HG03432 (cell line): ENCODE results near the gene ASS1.

Experiments used
- ATAC-seq: cut with Tn5 transposase; IDR thresholded peaks from one replicate; pipeline ENCODE4 v1.9.1; 2021; ENCODE audit warnings: mild to moderate bottlenecking, moderate library complexity; ENCODE audit not compliant: unreplicated experiment

The ASS1 gene

DNA sequence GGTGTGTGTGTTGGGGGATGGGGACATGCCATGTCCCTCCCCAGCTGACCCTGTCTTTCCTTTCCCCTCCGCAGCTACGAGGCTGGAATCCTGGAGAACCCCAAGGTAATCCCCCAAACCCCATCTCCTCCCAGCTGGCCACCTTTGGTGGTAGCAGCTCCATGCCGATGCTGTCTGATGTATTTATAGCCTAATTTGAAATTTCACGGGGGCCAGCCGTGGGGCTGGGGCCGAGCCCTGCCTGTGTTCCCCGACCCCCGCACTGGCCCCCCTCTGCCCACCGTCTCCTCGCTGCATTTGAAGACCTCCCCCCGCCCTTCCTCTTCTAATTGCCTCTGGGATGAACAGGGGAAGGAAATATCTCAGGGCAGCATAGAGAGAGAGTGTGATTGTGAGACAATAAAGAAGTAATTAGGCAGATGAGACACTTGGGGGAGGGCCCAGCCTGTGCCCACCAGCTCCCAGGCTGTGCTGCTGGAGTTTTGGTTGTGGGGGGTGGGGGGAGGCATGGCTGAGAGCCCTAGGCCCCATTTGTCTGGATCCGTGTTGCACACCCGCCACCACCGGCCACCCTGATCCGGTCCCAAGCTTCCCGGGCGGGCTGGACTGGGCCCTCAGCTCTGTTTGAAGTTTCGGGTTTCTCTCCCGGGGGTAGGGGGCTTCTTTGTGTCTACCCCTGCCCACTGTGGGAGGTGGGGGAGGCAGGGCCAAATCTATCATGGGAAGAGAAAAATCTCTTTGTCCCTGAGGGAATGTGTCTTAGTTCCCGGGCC lies 26.8 kb downstream of the ASS1 start:
- no peak for ATAC-seq

DNA sequence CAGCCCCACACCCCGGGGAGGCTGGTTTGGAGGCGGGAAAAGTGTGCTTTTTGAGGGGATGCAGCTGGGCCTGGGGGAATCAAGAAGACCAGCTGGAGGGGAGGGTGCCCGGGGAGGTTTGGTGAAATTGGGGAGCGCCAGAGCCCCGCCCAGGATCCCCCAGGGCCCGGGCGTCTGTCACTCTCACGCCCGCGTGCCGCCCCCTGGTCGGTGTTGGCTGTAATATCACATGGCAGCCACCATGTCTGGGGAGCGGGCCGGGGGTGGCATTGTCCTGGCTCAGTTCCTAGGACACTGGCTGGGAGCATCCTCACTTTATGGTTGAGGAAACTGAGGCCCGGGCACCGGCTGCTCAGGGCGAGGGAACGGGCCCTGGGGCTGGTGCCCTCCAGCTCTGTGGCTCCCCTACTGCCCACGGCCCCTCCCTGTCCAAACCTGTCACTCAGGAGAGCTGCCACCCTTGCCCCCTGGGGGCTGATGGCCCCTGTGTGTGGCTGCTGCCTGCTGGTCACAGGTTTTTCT lies 27.5 kb downstream of the ASS1 start:
- no peak for ATAC-seq

DNA sequence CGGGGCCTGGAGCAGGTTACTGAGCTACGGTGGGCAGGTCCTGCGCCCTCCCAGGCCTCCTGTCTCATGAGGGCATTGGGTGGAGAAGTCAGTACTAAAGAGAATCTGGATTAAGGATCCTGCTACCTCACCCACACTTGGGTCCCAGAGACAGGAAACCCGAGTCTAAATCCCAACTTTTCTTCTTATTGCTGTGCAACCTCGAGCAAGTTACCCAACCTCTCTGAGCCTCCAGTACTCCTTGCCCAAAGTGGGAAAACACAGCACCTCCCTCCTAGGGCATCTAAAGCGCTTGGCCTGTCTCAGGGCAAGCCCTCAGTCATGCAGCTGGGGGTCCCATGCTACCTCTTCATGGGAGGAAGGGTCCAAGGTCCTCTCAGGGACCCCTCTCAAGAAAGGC lies 28.2 kb downstream of the ASS1 start:
- no peak for ATAC-seq

DNA sequence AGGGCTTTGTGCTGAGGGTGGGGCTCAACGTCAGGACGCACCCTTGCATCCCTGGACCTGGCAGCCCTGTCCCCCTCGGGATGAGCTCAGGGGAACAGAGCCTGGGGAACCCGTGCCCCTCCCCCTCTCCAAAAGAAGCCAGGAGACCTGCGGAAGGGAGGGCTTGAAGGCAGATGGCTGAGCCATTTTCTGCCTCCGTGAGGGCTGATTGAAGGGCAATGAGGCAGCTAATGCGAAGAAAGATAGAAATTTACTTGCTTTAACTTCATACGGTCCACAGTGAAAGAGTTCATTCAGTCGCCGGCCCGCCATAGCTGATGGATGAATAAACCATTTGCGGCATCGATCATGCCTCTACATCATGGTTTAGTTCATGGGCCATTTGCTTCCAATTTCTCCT lies 28.8 kb downstream of the ASS1 start:
- no peak for ATAC-seq

DNA sequence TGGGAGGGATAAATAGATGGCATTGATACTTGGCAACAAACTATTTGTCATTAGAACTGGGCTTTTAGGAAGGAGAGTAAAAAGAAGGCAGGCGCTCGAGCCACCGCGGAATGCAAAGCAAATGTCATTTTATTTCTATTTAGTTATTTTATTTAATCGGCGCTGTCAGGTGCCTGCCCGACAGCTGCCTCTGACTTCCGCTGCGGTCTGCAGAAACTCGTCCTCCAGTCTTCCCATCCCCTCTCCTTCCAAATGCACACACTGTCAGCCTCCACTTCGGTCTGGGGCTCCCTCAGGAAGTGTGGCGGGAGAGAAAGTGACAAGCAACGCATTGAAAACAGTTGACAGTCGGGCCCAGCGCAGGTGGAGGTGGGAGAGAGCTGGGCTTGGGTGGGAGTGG lies 29.3 kb downstream of the ASS1 start:
- ATAC-seq: no peak

DNA sequence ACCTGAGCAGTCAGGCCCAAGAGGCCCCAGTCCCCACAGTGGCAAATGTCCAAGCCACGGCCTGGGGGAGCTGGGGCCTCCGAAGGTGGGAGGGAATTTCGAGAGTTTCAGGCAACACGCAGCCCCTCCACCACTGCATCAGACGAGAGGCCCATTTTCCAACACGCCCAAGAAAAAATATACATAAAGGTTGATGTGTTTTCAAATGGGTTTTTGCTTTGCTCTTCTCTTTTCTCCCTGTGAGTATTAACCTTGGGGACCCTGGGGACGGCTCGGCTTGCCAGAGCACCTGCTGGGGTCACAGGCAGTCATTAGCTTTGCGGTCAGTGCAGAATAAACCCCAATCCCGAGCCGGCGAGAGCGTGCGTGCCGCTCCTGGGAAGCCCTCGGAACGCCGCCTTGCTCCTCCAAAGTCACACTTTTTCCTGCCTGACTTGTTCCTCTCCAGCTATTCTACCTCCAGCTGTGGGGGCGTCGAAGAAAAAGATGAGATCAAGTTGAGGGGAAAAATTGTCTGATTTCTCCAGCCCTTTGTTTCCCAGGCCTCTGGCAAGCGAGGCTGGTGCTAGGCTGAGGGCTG lies 31.5 kb downstream of the ASS1 start:
- ATAC-seq: no peak

DNA sequence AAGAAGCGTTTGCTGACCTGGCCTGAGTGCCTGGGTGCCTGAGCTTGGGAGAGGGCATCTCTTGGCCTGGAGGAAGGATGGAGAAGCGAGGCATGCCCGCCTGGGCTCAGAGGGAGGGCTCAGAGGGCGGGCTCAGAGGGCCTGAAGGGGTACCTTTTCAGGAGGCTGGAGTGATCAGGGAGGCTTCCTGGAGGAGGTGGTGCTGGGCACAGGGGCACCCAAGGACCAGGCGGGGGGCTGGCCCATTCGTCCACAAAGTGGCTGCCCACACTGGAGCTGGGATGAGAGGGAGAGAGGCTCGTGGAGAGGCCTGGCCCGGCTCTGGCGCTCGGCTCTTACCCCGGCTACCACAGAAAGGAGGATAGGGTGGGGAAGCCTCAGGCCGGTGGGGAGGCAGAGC lies 32.8 kb downstream of the ASS1 start:
- ATAC-seq: no peak

DNA sequence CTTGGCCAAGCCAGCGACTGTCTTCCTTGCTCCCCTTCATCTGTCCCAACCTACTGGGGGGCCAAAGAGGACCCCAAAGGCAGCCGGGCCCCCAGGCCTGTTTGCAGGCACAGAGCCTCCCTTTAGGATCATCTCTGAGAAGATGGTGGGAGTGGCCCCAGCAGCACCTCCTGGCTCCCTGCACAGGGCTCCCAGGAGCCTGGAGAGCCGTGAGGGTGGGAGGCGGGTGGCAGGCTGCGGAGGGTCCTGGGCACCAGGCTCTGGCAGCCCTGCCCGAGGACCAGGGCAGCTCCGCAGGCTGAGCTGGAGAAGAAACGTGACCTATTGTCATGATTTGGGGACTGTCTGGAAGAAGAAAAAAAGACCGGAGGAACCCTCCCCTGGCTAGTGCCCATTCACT lies 33.4 kb downstream of the ASS1 start:
- no peak for ATAC-seq

DNA sequence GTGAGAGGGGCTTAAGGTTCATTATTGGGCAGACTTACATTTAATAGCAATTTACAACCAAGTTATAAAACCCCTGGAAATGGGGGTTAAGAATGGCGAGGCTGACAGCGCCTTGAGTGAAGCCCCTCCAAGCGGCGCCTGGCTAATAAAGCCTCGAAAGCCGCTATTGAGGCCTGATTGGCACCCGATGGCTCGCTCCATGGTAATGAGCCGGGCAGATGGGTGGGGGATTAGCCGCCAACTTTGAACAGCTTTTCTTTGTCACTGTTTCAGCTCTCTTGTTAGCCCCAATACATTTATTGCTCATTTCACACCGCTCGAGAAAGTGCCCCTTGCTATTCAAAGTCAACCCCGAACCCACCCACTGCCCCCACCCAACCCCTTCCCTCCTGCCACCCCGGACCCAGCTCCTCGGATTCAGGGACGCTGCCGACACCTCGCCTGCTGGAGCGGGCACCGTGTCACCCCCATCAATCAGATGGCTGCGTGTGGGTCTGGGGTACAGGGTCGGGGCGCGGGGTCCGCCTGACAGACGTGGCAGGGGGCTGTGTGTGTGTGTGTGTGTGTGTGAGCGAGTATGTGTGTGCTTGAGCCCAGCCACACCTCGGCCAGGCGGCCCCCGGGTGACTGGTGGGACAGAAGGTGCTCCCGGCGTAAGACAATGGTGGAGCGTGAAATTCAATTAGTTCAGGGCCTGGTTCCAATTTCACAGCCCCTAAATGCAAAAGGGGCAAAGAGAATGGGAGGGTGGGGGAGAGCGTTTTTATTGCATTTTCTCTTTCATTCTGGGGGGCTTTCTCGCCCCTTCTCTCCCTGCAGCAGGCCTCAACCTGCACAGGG lies 34.2 kb downstream of the ASS1 start:
- no peak for ATAC-seq

DNA sequence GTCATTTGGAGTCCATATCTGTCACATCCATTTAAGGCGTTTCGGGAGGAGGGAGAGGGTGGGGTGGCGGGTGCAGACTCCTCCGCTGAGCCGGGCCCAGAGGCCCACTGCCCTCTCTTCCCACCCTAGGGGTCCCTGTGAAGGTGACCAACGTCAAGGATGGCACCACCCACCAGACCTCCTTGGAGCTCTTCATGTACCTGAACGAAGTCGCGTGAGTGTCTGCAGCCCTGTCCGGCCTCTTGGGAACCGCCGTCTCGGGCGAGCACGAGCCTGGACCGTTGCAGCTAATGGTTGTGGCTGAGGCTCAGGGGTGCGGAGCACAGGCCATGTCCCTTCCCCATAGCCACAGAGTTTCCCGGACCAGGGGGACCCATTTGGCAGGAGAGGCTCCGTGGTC lies 34.8 kb downstream of the ASS1 start:
- ATAC-seq: no peak

DNA sequence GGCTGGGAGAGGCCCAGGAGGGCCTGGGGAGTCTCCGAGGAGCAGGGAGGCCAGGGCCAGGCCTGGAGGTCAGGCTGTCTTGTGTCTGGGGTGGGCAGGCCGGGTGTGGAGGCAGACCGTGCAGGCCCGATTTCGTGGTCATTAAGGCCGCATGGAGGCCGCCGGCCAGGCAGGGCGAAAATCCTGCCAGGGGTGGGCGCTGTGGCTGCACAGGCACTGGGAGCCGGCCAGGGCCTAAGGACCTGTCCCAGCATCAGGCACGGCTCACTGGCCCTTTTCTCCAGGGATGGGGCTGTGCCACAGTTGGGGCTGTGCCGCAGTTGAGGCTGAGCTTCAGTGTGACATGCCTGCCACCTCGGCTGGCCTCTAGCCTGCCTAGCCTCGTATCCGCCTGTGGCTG lies 35.9 kb downstream of the ASS1 start:
- ATAC-seq: no peak

DNA sequence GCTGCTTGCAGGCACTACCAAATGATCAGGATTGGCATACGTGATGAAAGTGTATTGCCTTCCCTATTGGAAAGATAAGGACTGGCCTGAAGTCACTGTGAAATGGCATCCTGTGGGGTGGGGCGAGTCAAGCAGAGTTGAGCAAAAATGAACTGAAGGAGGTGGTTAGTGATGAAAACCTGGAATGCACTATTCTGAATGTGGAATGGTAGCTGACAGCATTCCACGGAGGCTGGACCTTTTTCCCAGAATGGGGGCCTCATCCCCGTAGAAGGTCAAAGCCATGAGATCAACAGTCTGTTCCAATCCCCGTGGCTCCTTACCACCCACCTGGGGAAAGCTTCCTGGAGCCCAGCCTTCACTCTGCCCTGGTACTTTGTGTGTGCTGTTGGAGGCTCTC lies 37.7 kb downstream of the ASS1 start:
- ATAC-seq: no peak

DNA sequence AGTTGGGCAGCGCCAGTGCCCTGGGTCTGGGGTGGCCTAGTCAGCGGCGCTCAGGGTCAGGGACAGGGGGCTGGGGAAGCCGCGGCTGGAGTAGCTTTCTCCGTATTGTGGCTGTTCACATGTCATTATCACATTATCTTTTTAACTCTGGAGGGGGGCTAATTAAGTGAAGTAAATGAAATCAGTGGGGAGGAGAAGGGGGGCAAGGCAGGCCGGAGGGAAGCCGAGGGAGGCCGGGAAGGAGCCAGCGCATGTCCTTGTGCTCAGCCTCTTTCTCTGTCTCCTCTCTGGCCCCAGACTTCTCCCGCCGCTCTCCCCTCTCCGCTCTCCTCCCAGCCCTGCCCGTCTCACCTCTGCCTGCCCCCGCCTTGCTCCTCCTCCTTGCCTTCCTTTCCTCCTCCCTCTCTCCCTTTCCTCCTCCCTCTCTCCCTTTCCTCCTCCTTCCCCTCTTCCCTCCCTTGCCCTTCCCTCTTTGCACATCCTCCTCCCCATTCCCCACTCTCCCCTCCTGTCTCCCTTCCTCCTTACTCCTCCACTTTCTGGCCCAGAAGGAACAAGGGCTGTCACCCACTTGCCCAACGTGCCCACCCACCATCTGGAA lies 38.7 kb downstream of the ASS1 start:
- no peak for ATAC-seq

DNA sequence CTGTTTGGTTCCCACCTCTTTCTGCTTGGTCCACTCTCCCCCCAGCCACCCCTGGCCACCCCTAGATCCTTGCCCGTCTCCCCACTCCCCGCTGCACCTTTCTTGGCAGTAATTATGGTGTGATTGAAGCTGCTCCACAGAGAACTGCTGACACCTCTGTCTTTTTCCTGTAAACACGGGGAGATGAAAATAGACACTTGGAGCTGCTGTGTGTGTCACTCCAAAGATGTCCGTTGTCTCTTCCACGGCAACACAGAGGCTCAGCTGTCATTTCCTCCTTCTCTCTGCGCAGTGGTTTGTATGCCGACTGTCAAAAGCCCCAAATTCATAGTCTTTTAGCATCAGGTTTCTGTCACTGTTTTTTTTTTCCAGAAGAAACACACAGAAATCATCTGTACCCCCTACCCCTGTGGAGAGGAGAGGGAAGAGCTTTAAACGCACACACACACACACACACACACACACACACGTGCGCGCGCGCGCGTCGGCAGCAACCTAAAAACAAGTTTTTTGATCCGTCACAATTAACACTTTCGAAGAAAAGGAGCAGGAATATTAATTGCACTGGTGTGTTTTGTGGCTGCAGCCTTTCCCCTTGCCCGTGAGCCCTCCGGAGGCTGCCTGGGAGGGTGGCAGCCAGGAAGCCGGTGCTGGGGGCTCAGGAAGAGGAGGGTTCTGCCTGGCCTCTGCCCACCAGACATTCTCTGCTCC lies 39.8 kb downstream of the ASS1 start:
- no peak for ATAC-seq

DNA sequence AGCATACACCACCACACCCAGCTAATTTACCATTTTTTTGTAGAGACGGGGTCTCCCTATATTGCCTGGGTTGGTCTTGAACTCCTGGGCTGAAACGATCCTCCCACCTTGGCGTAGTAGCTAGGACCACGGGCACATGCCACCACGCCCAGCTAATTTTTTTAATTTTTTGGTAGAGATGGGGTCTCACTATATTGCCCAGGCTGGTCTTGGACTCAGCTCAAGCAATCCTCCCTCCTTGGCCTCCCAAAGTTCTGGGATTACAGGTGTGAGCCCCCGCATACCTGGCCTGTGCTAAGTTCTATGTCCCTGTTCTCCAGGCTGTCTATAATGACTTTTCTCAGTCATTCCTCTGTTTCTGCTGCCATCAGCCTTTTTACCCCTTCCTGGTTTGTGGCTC lies 41.3 kb downstream of the ASS1 start:
- ATAC-seq: no peak

DNA sequence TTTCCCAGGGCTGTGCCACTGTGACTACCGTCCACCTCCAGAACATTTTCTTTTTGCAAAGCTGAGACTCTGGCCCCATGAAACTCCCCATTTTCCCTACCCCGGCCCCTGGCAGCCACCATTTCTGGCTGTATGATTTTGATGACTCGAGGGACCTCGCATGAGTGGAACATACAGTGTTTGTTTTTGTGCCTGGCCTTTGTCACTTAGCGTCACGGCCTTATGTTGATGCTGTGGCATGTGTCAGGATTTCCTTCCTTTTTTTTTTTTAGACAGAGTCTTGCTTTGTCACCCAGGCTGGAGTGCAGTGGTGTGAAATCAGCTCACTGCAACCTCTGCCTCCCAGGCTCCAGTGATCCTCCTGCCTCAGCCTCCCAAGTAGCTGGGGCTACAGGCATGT lies 42.7 kb downstream of the ASS1 start:
- no peak for ATAC-seq

DNA sequence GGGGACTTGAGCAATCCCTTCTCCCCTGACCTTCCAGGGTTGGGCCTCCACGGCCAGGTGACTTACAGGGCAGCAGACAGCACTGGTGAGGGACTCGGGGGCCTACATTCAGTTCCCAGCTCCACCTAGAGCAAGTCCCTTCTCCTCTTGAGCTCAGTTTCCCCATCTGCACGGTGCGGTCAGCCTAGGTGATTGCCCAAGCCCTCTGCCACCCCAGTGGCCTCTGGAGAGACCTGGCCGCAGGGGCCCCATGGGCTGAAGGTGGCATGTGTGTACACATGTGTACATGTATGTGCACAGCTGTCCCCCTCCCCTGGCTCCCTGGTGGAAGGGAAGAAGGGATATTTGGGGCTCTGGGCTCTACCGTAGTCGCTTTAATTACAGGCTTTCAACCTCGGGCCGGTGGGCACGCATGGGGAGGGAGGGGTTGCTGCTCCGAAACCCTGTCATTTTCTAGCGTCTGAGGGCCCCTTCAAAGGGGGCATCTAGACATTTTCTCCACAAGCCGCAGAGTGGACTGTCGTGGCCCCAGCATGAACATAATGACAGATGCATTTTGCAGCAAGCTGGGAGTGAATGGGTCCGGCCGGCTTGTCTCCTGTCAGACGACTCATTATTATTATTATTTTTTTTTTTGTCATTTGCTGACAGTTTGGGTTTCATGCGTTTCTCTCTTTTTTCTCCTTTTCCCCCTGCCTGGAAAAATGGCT lies 44.0 kb downstream of the ASS1 start:
- no peak for ATAC-seq

DNA sequence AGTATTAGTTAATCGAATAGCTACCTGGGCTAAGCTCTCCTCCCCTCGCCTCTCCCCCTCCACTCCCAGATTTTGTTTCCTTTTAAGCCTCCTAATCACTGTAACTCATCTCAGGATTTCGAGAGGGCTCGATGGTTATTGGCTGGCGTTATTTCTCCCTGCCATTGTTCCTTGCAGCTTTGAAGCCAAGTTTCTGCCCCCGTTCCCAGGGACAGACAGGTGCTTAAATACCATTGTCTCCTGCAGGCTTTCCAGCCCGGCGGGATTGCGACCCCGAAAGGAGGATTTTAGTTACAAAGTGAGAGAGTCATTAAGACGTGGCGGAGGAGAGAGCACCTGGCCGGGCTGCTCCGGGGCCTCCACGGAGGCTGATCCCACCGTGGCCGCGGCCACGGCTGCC lies 46.2 kb downstream of the ASS1 start:
- ATAC-seq: no peak

DNA sequence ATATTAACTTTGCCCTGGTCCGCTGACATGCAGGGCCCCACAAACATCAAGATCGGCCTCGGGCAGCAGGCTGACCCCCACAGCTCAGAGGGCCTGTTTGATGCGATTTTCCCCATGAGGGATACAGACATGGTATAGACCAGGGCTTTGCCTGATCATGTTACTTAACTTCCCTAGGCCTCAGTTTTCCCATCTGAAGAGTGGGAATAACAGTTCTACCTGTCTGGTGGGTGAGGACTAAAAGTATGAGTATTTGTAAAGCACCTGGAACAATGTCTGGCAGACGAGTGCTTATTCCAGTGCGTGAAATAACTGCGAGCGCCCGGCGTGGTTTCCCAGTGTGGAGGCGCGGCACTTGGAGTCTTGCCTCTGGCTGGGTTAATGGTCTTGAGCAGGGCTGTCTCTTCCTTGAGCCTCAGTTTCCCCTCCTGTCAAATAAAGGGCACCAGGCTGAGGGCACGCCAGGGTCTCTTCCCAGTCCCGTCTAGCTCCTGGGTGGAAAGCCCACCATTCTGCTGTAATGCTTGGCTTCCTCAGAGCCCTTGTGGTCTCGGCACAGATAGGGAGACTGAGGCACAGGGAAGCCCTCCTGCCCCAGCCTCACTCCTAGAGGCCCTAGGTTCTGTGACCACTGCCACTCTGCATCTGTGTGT lies 47.2 kb downstream of the ASS1 start:
- no peak for ATAC-seq

DNA sequence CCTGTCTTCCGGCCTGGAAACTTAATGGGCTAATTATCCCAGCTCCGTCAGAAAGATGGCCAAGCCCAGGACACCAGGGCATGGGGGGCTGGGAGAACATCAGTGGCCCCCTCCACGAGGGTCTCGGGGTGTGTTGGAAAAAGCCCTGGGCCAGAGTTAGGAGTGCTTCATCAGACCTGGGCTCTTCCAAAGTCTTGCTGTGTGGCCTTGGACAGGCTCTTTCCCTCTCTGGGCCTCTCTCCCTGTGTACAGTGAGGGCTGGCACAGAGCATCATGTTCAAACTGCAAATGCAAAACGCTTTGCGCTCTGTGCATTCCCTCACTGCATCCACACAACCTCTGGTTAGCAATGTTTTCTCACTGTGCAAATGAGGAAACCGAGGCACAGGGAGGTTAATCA lies 48.3 kb downstream of the ASS1 start:
- ATAC-seq: no peak
